ENCODE data around the gene PAWR.

PAWR gene

DNA sequence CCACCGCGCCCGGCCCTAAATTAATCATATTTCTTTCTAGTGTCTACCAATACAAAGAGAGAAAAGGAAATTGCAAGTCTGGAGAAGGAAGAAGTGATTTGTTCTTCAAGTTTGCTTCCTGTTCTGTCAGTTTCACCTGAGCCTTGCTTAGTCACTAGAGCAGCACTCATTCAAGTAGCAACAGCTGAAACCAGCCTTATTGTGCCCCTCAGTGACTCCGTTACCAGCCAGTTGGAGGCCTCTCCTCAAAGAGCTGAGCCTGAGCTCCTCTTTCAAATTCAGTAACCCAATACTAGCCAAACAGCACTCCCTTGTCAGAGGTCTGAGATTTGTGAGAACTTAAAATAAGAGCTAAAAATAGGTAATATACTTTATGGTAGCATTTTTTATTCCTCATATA, 17.4 kb downstream of the PAWR start:
- POLR2A ChIA-PET: interaction anchor here (1.6 kb wide), 1 partner anchor 10 kb away, joined by 4 read pairs; no protein-coding TSS in a partner anchor
- CTCF ChIA-PET: interaction anchor here (0.7 kb wide), 1 partner anchor 40 kb away, joined by 4 read pairs; no protein-coding TSS in a partner anchor
- peak; percentile 42; the same call in 1 of the 2 replicates for TF ChIP-seq WT1 (tag by site-specific recombination; IDR thresholded peaks at IDR 0.05)
- no peak for TF ChIP-seq ZNF585B (tag by site-specific recombination; IDR thresholded peaks at IDR 0.05)
- Histone ChIP-seq H3K36me3 (ENCODE audit: control insufficient read depth in 2 of 2, insufficient read depth in 1 of 2, low read length in 2 of 2) (no peaks in the 10 kb centered on the region), H3K4me3 (ENCODE audit: low read depth, low read length) (no peak overlapping the region), H3K4me1 (ENCODE audit: control insufficient read depth, insufficient read depth, low read length) (peaks cover 2% of the 10 kb centered on the region), H3K27ac (ENCODE audit: extremely low read depth, low read depth, low read length) (no peak overlapping the region), H3K9me3 (ENCODE audit: control insufficient read depth, insufficient read depth, low read depth, low read length) (no peaks in the 10 kb centered on the region)

GRCh38 chr12:79668113-79668512, 22.7 kb downstream of the PAWR start:
- H3K4me3 ChIP-seq (ENCODE audit: low read depth, low read length): no peak overlapping the region
- H3K36me3 ChIP-seq (ENCODE audit: control insufficient read depth in 2 of 2, insufficient read depth in 1 of 2, low read length in 2 of 2): peaks cover 0 to 3% of the 10 kb centered on the region in 2 experiments; a peak in 1 of 3 replicates
- H3K27ac ChIP-seq (ENCODE audit: extremely low read depth, low read depth, low read length): no peak overlapping the region
- CTCF ChIA-PET: no interaction called here
- H3K9me3 ChIP-seq (ENCODE audit: control insufficient read depth, insufficient read depth, low read depth, low read length): no peaks in the 10 kb centered on the region
- H3K4me1 ChIP-seq (ENCODE audit: control insufficient read depth, insufficient read depth, low read length): peaks cover 4% of the 10 kb centered on the region; the same call in 1 of the 2 replicates
- POLR2A ChIA-PET: no interaction called here
- TF ChIP-seq KLF1 (tag by site-specific recombination; IDR thresholded peaks at IDR 0.05) (no peak), ZSCAN4 (tag by site-specific recombination; IDR thresholded peaks at IDR 0.05) (no peak), ZBTB8A (tag by site-specific recombination; IDR thresholded peaks at IDR 0.05) (no peak)
- TF ChIP-seq, protein P1, sequence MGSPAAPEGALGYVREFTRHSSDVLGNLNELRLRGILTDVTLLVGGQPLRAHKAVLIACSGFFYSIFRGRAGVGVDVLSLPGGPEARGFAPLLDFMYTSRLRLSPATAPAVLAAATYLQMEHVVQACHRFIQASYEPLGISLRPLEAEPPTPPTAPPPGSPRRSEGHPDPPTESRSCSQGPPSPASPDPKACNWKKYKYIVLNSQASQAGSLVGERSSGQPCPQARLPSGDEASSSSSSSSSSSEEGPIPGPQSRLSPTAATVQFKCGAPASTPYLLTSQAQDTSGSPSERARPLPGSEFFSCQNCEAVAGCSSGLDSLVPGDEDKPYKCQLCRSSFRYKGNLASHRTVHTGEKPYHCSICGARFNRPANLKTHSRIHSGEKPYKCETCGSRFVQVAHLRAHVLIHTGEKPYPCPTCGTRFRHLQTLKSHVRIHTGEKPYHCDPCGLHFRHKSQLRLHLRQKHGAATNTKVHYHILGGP (tag by site-specific recombination; IDR thresholded peaks at IDR 0.05): no peak

DNA sequence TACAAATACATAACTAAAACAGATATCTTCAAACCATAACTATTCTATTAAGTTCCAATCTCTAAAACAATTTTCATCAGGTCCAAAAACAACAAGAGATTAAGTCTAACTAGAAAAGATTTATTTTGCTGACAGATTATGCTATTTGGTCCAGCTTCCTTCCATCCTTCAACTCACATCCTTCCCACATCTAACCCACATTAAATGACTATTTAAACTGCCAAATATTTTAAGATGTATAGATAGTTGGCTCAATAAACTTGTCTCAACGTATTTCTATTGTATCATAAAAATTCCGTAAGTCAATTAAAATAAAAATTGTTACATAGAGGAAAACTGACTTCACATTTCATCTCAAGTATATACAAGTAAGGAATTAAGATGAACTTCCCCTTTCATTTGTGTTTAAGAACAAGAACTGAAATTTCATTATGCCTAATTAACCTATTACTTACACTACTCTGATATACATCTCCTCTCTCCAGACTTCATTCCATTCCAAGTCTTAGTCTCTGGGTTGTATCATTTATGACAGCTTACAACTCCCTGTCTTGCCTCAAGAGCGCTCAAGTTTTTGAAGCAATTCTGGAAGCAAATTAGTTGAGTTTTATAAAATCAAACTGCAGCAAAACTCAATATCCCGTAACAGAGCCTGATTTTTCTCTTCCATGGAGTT, 25.4 kb downstream of the PAWR start:
- ChIA-PET POLR2A (interaction anchor here (1.2 kb wide), 1 partner anchor 26 kb away, joined by 3 read pairs; the partner anchor contains the start of gene PAWR), CTCF (no interaction called here)

GRCh38 chr12:79664518-79664917, 26.2 kb downstream of the PAWR start:
- no peak overlapping the region for H3K27ac ChIP-seq (ENCODE audit: extremely low read depth, low read depth, low read length)
- CTCF ChIA-PET: no interaction called here
- H3K4me1 ChIP-seq (ENCODE audit: control insufficient read depth, insufficient read depth, low read length): peaks cover 23% of the 10 kb centered on the region
- no peak overlapping the region for H3K4me3 ChIP-seq (ENCODE audit: low read depth, low read length)
- POLR2A ChIA-PET: interaction anchor here (1.2 to 1.9 kb wide), 2 partner anchors 26 kb away, joined by 3 to 4 read pairs; partner anchors contain the start of gene PAWR
- H3K9me3 ChIP-seq (ENCODE audit: control insufficient read depth, insufficient read depth, low read depth, low read length): no peaks in the 10 kb centered on the region
- H3K36me3 ChIP-seq (ENCODE audit: control insufficient read depth in 2 of 2, insufficient read depth in 1 of 2, low read length in 2 of 2): peaks cover 0 to 3% of the 10 kb centered on the region in 2 experiments; a peak in 1 of 3 replicates
- TF ChIP-seq ZNF571 (tag by site-specific recombination; IDR thresholded peaks at IDR 0.05) (no peak), OVOL3 (tag by site-specific recombination; IDR thresholded peaks at IDR 0.05) (no peak), ZNF660 (tag by site-specific recombination; IDR thresholded peaks at IDR 0.05) (no peak), ZNF449 (tag by site-specific recombination; IDR thresholded peaks at IDR 0.05) (no peak), ZNF785 (tag by site-specific recombination; IDR thresholded peaks at IDR 0.05) (no peak), SP3 (tag by site-specific recombination; IDR thresholded peaks at IDR 0.05) (no peak), ZSCAN4 (tag by site-specific recombination; IDR thresholded peaks at IDR 0.05) (no peak), ZNF624 (tag by site-specific recombination; IDR thresholded peaks at IDR 0.05) (no peak)

More for the DNA sequence above, 25.4 kb downstream of the PAWR start:
- no peaks in the 10 kb centered on the region for H3K9me3 ChIP-seq (ENCODE audit: control insufficient read depth, insufficient read depth, low read depth, low read length)
- no peak overlapping the region for H3K4me3 ChIP-seq (ENCODE audit: low read depth, low read length)
- TF ChIP-seq PRDM6 (tag by site-specific recombination; IDR thresholded peaks at IDR 0.05): 0 out of 2 replicates have a peak, but pooled peaks have one; percentile 7
- no peak for TF ChIP-seq ZNF302 (tag by site-specific recombination; IDR thresholded peaks at IDR 0.05; ENCODE audit: low read depth)
- peaks cover 15% of the 10 kb centered on the region for H3K4me1 ChIP-seq (ENCODE audit: control insufficient read depth, insufficient read depth, low read length)
- no peak overlapping the region for H3K27ac ChIP-seq (ENCODE audit: extremely low read depth, low read depth, low read length)
- H3K36me3 ChIP-seq (ENCODE audit: control insufficient read depth in 2 of 2, insufficient read depth in 1 of 2, low read length in 2 of 2): peaks cover 0 to 3% of the 10 kb centered on the region in 2 experiments; a peak in 1 of 3 replicates
